HG02623 (cell line): Measurements from ENCODE around the gene SMPX.

Experiments used
- ATAC-seq: cut with Tn5 transposase; IDR thresholded peaks from one replicate; pipeline ENCODE4 v1.9.1; 2021; ENCODE audit warnings: moderate library complexity; ENCODE audit not compliant: unreplicated experiment

Gene SMPX

DNA sequence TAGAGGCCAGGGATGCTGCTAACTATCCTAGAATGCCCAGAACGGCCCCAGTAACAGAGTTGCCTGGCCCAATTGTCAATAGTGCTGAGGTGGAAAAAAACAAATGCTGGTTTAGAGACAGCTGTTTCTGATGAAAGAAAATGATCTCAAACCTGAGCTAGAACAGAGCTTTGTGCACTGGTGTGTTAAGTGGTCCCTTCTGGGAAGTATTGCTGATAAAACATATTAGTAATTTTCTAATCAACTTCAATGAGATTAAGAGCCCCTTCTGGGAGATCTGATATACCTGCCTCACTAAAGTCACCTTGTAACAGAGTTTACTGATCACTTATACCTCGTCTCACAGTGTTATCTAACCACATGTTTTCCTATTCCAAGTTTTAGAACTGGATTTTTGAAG lies 42.1 kb downstream of the SMPX start:
- ATAC-seq: no peak

DNA sequence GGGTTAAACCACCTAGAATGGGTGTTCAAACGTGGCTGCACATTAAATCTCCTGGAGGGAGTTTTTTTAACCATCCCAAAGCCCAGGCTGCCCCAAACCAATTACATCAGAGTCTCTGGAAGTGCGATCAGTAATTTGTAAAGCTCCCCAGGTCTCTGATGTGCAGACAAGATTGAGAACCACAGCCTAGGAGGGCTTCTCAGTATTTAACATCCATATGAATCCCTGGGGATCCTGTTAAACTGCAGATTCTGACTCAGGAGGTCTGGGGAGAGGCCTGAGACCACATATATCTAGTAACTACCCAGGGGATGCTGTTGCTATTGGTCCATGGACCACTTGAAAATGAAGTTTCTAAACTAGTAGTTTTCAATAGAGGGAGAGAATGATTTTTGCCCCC lies 42.6 kb downstream of the SMPX start:
- ATAC-seq: no peak

DNA sequence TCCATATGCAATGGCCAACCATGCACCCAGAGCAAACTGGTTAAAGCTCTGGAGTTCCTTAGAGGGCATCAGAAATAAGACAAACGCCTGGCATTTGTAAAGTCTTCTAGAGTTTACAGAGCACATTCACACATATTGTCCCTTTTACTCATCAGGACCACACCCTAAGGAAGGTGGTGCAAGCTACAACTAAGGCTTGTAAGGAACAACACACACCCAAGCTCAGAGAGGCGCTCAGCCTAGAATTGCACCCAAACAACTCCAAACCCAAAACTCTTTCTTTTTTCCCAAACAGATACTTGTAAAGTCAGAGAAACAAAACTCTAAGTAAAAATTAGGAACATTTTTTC lies 46.1 kb downstream of the SMPX start:
- ATAC-seq: no peak

DNA sequence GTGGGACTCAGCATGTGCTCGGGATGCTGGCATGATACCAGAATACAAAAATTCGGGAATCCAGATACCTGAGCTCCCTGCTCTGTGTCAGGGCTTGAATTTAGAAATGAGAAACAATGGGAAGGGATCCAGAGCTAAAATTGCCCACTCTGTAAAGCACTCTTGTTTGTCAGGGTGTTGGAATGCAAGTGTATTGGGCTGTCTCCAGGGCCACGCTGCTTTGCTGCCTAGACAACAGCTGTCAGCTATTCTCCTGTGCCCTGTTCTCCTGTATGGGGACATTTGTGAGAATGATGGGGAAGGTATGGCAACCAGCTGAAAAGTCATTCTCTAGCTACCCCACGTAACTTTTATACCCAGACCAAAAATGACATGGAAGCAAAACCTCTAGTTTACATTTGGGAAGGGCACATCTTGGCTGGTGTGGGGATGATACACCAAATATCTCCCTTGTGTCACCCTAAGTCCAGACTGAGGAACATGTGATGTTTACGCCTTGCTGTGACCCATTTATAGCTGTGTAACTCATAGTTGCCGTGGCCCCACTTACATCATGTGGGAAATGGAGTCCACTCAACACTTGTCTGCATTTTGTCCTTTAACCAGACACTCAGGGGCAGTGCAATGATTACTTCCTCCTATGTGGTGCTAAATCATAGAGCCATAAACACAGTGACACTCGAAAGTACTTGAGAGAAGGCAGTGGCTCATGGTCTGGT lies 46.6 kb downstream of the SMPX start:
- ATAC-seq: no peak

DNA sequence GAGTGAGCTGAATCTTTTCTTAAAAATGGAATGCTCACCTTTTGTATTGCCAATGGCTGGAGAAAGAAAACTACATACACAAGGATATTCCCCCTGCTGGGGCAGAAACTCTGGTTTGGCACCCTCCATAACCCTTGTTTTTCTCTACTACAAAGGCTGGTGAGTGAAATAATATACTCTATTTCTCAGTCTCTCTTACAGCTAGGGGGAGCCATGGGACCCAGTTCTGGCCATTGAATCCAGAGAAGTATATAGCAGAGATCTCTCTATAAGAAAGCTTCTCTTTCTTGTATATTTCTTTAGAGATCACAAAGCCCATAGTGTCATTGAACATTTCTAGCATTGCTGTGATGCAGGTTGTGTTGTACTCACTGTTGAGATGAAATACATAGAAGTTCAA lies 49.8 kb downstream of the SMPX start:
- ATAC-seq: no peak

DNA sequence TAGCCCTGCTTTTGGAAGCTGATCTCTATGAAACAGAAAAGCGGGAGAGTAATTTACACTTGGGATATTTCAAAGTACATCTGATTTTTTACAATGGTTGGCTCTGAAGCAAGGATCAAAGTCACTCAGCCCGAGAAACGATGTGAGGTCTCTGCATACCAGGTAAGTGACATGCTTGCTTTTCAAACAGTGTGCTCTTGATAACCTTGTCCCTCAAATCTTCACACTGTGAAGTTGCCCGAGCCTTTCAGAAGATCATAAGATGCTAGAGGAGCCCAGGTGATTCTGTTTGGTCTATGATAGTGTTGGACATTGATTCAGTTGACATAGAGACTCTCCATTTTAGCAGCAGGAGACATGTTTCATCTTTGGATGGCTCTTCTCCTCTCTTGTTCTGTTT lies 52.7 kb downstream of the SMPX start:
- ATAC-seq: no peak

DNA sequence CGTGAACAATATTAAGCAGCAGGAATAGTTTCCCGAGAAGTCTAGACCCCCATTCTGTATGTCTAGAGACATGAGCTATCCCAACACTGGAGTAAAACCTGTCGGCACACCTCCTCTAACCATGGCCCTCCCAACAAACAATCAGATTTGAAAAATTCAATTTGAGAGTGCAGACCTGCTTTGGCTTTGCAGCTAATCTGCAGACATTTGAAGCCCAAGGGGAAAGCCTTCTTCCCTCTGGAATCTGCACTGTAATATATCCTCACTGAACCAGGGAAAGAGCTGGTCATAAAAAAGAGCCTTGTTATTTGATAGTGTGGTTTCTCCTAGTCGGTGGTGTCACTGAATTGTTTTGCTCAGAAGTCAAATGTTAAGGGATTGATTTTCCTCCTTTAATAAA lies 55.2 kb downstream of the SMPX start:
- no peak for ATAC-seq

DNA sequence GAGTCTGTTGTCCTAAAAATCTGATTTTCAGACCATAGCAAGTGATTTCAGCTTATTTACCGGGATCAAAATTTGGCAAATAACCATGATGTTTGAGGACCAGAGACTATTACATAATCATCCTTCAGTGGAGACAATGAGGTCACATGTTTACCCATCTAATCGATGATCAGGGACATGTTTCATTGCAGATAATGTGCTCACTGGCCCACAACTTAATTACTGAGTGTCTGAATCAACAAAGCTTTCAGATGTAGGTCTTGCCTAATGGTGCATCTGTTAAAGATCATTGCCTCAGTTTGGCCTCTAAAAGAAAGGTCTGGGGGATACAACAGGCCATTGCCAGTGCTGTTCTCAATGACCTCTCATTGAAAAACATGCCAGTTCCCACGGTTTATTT lies 56.9 kb downstream of the SMPX start:
- ATAC-seq: no peak

DNA sequence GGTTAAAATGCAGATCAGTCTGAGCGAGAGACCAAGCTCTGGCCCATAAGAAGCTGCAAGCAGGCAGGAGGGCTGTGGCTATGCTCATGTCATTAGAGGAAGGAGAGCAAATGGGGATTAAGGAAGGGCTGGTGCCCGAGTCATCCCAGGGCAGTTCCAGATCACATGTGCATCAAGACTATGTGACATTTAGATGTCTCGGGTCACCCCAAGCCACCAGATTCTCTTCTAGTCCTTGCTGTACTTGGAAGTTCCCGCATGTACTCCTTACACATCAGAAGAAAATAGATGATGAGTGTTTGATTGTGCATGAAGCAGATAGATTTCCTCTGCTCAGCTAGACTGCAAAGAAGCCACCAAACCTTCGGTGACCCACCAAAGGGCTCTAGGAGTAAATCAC lies 57.6 kb downstream of the SMPX start:
- no peak for ATAC-seq

DNA sequence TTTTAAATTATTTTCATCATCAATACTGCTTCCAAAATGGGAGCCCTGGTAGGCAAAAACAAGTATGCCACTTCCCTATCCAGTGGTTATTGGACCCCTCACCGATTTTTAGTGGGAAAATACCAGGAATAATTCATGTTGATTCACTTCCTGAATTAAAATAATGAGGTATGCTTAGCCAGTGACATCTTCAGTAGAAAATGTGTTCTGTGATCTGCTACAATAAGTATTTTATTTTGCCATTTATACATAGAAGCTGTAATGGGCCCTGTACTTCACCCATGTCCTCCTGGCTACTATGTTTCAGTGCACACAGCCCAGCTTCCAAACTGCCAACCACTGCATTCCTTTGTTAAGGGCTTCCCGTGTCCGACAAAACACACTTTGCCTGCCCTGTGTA lies 58.8 kb downstream of the SMPX start:
- ATAC-seq: no peak

DNA sequence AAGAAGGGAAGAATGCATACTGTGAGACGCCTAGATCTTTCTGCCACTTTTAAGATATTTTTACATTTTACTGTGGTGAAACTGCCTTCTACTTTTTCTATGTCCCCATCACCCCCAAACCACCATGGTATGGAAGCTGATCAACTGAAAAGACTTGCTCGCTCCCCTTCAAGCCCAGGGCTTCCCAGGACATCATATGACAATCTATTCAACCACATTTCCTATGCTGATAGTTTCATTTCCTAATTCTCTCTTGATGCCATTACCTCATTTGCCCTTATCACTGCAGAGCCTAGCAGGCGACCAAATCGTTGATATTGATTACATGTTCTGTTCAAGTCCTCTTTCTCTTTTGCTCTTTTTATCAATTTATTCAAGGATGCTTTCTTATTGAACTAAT lies 59.6 kb downstream of the SMPX start:
- ATAC-seq: no peak

DNA sequence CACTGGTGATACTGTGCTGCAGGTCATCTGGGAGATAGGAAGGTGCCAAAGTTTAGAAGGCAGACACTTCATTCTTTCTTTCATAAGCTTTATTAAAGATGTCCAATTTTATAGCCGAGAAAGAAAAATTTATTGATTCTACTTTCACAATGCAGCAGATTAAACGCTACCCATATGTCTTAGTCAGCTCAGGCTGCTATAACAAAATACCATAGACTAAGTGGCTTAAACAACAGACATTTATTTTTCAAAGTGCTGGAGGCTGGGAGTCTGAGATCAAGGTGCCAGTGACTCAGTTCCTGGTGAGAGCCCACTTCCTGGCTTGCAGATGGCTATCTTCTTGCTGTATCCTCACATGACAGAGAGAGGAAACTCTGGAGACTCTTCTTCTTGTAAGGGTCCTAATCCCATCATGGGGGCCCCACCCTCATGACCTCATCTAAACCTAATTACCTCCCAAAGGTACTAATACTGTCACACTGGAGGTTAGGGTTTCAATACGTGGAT lies 66.4 kb downstream of the SMPX start:
- ATAC-seq: no peak

DNA sequence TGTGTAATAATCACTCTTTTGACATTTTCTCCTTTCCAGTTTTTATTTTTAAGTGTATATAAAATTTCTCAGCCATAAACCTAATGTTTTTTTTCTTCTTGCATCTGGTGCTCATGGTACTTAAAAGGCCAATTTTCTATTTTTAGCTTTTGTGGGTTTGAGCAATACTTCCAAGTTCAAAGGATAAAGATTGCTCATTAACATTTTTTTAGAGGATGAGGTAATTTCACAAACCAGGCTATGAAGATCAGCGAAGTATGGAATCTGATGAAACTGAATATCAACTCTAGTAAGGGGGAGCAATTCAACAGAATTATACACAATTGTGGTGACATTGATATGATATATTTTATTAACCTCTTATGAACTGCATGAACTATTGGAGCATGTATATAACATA lies 74.0 kb downstream of the SMPX start:
- ATAC-seq: no peak

DNA sequence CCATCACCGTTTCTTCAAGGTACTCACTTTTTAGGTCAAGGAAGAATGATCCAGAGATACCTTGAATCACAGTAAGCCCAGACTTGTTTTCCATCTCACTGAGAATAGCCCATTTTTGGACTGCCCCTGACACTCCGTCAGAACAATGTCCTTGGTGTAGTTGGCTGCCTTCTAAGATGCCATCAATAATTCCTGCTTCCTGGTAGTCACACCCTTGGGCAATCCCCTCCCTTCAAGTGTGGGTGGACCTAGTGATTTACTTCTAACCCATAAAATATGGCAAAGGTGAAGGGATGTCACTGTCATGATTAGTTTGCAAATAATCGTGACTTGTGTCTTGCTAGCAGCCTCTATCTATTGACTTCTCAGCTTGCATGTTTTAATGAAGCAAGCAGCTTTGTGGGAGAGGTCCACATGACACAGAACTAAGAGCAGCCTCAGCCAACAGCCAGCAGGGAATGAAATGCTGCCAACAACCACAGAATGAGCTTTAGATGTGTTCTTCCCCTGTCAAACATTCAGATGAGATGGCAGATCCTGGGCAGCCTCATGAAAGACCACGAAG lies 79.8 kb downstream of the SMPX start:
- ATAC-seq: no peak

DNA sequence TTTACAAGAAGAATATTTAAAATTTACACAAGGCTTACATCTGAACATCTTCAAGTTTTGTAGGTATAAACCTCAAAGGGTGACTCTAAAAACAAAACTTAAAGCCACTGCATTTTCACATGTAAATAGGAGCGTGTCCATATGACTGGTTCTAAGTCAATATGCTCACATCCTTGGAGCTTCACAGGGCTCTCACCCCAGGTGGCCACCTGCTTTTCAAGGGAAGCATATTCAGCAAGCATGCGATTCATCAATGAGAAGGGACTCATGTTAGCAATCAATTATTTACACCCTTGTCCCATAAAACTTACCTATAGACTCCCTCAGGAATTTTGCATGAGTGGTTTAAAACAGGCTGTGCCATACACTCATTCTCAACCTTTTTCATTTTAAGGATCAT lies 82.0 kb downstream of the SMPX start:
- ATAC-seq: no peak

DNA sequence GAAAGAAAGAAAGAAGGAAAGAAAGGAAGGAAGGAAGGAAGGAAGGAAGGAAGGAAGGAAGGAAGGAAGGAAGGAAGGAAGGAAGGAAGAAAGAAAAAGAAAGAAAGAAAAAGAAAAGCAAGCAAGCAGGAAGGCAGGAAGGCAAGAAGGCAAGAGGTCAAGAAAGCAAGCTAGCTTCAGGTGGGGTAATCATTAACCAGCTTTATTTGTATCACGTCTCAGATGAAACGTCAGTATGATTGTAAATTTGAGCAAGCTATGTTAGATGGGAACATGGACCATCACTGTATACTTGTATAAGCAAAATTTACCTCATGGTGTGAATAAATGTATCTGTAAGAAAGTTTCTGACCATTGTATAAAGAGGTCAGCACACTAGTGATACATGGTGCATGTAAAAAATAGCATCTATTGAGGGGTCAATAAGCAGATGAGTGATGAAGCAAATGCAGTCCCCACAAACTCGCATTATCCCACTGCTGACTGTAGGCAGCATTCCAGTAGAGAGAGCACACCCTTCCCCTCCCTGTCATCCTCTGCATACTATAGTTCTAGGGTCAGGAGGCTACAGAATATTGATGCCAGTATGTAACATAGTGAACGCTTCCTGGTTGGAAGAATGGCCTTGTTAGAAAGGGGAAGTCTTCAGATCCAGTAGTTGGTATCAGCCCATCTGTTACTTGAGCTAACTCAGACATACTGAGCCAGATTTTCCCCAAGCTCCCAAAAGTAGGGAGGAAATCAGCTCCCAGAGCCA lies 83.3 kb downstream of the SMPX start:
- ATAC-seq: no peak

DNA sequence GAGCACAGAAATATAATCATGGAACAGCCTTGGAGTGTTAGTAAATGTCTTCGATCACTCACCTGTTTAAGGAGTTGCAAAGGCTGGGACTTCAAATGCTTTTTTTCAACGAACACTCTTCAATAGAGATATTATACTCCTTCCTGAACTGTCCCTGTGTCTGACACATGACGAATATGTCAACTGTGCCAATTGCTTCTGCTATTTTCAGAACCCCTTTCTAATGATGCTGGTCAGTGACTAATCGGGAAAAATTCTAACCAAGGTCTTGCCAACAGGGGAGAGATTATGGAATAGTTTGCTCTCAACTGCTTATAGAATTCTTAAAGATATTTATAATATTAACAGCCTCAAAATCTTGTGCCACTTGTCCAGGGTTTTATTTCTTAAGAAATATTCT lies 91.2 kb downstream of the SMPX start:
- no peak for ATAC-seq

DNA sequence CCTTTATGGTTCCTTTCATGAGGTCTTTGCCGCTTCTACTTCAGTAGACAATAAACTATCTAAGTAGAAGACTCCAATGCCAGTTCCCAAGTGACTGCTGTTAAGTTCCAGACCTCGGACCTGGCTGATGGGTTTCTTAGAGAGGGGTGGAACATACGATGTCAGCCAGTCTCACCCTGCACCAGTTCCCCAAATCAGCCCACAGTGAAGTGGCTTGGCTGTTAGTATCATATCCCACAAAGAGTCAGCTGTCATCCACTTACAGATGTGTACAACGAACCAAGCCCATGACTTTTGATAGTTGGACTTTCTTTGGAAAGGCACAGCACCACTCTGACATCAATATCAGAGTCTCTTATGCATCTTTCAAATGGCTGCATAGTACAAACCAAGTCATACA lies 91.7 kb downstream of the SMPX start:
- ATAC-seq: no peak

DNA sequence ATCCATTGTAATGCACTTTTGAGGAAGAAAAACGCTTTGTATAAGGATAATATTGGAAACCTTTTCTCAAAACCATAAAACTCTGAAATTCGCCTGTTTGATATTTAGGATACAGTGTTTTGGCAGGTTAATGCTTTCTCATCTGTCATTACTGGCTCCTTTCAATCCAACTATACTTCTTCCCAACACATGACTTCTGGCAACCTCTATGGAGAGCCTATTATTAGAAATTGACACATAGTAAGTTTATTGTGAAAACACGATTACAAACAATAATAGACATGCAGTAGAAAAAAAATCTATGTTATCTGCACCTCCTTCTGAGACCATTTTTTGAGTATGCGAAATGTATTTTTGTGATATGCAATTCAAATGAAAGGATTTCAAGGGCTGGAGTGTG lies 95.2 kb downstream of the SMPX start:
- ATAC-seq: no peak

DNA sequence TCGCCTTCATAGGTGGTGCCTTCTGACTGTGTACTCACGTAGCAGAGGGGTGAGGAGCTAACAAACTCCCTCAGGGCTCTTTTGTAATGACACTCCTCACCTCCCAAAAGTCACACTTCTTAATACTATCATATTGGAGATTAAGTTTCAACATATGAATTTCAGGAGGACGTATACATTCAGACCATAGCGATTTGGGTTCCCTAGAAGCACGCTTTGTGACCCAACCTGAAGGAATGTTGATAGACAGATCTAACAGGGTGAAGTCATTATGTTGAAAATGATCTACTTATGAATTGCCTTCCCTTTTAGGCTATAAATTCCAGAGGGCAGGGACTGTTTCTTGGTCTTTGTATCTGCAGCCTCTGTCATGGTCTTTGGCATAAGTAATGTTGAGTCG lies 96.6 kb downstream of the SMPX start:
- ATAC-seq: no peak

DNA sequence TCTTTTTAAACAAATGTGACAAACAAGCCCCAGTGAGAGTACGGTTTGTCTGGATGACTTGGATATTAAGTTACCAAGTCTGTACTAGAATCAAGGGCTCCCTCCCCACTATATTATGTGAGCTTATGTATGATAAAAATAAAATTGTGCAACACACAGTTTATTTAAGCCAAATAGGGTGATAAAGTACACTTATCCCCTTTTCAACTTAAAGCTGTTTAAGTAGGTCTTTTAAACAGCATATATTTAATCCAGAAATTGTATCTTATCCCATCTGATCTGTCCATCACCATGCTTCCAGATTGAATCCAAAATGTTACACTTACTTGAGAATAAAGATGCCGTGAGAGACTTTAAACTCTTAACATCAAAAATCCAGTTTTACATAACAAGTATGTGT lies 97.8 kb downstream of the SMPX start:
- ATAC-seq: no peak

DNA sequence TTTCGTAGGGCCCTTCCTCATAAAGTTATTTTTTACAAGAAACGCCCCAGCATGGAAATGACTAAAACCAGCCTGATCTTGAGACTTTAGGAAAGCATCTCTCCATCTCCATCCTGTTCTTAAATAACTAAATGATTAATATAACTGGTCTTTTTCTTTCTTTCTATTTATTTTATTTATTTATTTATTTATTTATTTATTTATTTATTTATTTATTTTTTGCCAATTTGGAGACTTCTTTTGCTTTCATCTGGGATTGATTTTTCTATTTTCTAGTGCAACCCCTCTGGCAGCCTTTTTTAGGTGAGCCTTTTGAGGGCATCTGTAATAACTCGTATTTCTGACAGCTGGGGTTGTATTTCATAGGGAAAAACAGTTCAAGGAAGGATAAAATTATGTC lies 98.6 kb downstream of the SMPX start:
- ATAC-seq: no peak
